Left kidney (tissue), 2 donors: ENCODE data around the gene HDGF. TPM values are rescaled to one million over a fixed set of nuclear protein-coding genes. Genes with fewer than 3 reads are reported as not detected.
"Not testable (repeated sequence)": the region's sequence is repeated elsewhere in the genome, so short reads cannot be mapped to it uniquely, and the experiment has no call there.

Experiments used
- DNase-seq: peaks from one replicate; pipeline ENCODE4 v3.0.0-alpha.2; 2013
- polyA plus RNA-seq: library from polyadenylated mRNA; unstranded; fragments of 120-200 nt; gene quantifications from one replicate; pipeline ENCODE4 v1.2.1, GENCODE V29; 2013; ENCODE audit not compliant: insufficient read length

HDGF gene
- polyA plus RNA-seq, 1 donor, result 248 TPM

DNA sequence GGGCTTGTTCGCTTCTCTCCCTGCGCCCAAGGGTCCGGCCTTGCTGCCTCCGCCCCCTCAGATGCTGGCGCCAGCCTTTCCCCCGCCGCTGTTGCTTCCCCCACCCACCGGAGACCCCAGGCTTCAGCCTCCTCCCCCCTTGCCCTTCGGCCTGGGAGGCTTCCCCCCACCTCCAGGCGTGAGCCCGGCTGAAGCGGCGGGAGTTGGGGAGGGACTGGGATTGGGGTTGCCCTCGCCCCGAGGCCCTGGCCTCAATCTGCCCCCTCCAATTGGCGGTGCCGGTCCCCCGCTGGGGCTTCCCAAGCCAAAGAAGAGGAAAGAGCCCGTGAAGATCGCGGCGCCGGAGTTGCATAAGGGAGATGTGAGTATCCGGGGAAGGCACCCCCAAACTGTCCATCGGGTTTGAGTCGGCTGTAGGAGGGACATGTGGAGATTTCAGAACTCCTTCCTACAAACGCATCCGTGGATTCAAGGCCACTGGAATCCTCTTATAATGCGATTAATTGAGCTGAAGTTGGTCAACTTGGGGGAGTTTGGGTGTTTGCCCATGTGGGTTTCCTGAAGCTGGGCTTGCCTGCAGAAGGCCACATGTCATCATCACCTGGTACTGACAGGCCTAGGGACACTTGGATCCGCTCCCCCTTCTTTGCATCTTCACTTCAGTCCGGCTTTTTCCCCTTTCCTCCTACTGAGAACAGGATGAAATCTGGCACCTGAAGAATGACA is 16.6 kb upstream of the HDGF start:
- DNase-seq, result no peak

DNA sequence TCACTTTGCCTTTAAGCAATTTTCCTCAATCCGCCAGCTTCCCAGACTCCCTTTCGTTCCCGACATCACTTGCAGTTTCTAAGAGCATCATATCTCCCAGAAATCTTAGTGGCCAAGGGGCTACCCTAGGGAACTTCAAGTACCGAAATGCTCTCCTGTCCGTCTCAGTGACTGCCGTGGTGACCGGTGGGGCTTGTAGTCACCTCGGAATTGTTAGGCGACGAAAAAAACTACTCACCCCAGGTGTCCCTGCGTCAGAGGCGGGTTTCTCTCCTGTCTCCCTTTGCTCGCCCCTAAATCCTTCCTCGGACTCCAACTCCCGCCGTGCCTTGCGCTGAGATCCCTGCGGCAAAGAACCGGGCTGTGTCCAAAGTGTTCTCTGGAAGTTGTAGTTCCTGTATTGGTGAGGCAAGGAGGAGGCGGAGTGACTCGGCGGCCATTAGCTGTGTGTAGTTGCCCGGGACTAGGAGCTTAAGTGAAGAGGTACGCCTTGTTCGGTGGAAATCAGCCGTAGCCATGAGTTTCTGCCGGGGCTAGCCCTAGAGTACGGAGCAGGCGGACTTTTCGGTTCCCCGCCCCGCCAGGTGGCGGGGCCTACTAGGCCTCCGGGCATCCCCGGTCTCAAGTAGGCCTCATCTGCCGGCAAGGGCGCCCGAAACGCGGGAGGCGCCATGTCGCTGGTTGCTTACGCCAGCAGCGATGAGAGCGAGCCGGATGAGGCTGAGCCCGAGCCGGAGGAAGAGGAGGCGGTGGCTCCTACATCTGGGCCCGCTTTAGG is 15.8 kb upstream of the HDGF start, which contains the start of gene PRCC:
TSS of gene PRCC (plus strand) at position 435 of the 778 bp plus-strand sequence. CDS start at position 672, 237 bp downstream.
- peak; percentile 99 for DNase-seq

DNA sequence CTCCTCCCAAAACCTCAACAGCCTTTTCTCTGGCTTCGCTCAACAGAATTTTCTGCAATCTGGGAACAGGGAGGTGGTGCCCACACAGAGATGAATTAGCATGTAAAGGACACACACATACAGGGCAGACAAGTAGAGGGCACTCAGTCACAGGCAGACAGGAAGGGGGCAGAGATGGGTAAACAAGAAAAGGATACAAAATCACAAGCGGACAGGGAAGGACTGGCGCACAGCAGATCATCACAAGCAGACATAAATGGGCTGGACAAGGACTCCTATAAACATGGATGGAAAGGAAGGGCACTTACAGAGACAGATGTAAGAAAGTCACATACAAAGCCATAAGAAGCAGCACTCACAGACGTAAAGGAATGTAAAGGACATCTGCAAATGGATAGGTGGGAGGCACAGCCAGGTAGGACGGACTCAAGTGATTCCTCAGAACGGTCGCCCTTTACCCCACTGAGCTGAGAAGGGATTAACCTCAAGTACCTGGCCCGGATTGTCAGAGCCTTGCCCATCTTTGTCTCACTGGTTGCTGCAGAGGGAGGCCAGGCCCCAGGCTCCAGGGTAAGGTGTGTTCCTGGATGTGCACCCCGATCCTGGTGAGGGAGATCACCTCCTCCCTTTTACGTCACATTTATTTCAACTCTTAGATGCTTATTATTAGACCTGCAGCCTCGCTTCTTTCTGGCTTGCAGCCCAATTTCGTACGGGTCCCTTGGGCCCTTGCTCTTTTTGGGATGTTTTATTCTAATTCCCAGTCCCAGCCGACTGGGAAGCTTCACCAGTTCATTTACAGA is 15.0 kb upstream of the HDGF start:
- DNase-seq, result no peak

DNA sequence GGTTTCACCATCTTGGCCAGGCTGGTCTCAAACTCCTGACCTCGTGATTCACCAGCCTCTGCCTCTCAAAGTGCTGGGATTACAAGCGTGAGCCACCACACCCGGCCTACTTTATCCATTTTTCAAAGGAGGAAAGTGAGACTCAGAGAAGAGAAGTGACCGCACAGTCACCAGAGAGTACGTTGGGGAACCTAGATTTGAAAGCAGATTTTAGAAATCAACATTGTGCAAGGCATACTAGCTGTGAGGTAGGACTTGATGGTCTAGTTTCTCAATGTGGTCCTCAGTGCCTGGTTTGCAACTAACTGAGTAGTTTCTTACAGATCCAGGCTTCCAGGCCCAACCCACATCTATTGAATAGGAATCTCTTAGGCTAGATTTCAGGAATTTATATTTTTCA is 14.2 kb upstream of the HDGF start:
- DNase-seq, result no peak

DNA sequence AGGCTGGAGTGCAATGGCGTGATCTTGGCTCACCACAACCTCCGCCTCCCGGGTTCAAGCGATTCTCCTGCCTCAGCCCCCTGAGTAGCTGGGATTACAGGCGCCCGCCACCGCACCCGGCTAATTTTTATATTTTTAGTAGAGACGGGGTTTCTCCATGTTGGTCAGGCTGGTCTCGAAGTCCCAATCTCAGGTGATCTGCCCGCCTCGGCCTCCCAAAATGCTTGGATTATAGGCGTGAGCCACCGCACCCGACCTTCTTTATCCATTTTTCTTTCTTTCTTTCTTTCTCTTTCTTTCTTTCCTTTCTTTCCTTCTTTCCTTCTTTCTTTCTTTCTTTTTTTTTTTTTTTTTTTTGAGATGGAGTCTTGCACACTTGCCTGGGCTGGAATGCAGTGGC is 13.7 kb upstream of the HDGF start:
- DNase-seq, result not testable (repeated sequence)

DNA sequence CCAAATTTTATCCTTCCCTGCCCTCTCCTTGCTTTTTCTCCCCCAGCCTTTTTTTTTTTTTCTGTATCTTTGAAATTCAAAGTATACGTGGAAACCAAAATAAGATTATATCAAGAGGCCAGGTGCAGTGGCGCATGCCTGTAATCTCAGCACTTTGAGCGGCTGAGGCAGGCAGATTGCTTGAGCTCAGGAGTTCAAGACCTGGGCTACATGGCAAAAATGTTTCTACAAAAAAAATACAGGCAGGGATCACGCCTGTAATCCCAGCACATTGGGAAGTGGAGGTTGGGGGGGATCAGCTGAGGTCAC is 9.3 kb upstream of the HDGF start:
- no peak for DNase-seq

DNA sequence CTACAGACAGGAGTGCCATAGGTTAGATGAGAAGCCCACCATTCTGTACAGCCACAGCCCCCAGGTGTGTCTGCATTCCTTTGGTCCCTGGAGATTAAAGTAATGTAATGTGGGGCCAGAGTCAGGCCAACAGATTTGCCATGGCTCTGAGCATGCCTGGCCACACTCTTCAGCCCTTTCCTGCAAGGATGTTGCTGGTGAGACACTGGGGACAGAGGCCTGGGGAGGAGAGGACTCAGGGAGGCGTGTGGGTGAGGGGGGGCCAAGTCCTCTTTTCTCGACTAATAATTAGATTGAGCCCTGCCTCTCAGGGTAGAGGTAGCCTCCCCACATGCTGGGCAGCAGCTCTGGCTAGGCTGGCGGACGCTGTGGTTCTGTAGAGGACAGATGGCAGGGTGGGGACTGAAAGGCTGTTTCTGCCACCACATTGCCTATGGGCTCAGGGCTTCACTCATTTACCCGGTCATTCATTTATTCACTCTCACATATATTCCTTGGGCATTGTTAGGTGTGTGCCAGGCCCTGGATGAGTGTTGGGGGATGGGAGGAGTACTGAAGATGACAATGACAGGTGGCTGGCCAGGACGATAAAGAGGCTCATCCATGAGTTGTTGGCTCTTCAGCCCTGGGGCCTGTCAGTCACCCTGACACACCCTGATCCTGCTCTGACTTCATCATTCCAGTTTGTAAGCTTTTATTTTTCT is 8.8 kb upstream of the HDGF start:
- no peak for DNase-seq

DNA sequence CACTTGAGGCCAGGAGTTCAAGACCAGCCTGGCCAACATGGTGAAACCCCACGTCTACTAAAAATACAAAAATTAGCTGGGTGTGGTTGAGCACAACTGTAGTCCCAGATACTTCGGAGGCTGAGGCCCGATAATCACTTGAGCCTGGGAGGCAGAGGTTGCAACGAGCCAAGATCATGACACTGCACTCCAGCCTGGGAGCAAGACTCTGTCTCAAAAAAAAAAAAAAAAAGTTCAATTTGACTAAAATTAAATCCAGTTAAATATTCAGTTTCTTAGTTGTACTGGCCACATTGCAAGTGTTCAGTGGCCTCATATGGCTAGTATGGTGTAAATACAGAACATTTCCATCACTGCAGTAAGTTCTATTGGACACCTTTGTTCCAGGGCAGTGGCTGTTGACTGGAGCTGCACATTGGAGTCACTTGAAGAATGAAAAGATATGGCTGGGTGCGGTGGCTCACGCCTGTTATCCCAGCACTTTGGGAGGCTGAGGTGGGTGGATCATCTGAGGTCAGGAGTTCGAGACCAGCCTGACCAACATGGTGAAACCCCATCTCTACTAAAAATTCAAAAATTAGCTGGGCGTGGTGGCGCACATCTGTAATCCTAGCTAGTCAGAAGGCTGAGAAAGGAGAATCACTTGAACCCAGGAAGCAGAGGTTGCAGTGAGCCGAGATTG is 6.2 kb upstream of the HDGF start:
- not testable (repeated sequence) for DNase-seq

DNA sequence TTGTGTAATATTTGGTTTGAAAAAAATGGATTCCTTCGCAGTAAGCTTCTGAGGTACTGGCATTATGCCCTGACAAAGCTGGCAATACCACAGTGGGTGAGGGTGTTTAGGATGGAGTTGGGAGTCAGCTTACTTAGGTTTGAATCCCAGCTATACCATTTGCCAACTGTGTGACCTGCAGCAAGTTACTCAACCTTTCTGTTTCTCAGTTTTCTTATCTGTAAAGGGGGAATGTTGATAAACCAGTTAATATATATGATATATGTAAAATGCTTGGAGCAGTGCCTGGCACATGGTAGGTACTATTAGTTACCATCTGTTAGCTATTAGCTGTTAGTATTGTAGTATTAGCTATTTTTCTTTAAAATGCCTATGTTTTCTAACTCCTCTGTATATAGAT is 4.9 kb upstream of the HDGF start:
- no peak for DNase-seq

DNA sequence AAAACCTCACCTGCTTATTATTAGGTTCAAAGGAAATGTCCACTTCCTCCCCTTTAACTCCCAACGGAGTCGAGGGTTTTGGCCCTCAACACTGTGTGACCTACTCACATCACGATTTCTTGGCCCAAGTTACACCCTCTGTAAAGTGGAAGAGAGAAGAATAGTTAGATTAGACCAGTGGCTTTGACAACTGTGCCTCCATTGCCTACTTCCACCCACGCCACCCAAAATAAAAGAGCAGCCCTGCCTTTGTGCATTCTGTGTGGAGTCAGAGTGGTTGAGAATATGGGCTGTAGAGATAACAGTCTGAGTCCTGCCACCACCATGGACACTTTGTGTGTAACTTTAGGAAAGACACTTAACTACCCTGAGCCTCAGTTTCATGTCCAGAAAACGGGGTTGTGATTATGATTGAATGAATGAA is 4.1 kb upstream of the HDGF start:
- DNase-seq, result no peak

DNA sequence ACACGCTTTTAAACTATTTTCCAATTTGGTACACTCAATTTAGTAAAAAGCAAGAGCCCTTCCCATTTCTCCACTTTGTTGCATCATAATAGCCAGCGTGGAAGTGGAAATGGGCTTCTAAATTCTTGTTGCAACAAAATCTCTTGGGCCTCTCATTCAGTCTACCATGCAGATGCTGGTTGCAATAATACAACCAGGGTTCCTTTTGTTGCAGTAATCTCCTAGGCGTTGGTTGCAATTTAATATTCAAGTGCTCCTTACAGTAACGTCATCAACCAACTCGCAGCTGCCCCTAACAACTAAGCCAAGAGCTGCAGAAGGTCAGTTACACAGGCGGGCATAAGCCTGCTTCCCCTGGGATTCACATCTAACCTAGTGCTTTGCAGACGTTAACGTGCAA is 2.7 kb upstream of the HDGF start:
- DNase-seq, result no peak

DNA sequence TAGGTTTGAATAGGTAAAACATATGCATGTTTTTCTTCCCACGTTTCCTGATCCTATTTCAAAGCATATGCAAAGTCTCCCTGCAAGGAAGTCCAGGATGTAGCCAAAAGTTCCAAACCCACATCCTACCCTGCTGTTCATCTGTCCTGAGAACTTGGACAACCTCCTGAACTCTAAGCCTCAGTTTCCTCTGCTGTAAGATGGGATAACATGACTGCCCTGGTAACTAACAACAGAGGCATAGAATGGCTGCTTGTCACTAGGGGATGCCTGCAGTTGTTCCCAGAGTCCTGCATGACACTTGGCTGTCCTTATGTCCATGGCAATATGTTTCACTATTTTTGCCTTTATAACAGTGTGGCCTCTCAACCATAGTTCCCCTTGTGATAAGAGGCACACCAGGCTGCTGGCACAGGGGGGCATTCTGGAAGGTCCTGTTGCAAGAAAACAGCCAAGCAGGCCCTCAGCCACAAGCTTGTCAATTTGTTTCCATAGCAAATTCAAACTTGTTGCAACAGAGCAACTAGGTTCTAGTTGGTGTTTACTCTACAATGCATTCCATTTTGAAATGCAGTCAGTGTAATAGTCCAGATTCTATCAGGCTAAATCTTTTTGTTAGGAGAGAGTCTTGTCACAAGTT is 1.5 kb upstream of the HDGF start:
- DNase-seq, result no peak

DNA sequence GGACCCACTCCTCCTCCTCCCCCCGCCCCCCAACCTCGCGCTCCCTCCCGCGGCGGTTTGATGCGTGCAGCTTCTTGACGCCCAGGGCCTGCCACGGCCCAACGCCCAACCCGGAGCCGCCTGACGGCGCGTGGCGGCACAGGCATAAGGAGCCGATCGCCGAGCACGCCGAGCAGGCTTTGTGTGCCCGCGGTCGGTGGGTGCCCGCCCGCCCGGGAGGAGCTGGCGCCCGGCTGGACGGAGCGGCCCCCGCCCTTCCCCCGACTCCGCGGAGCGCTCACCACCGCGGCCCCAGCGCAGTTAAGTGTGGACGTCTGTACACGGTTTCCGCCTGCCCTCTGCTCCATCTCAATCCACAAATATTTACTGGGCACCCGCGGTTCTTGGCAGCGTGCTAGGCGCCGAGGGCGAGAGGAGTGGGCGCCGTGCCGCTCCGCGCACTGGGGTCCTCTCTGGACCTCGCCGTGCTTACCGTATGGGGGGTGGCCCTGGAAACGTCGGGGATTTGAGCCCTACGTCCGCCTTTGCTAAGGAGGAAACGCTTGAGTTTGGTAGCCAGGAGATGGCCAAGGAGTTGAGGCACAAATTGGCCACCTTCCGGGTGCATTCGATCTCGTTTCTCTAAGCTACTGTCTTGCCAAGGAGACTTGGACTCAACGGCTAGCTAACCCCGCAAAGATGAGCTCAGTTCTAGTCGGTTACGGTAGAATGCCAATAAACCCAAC is 444 bp upstream of the HDGF start:
- DNase-seq, result peak; percentile 96

DNA sequence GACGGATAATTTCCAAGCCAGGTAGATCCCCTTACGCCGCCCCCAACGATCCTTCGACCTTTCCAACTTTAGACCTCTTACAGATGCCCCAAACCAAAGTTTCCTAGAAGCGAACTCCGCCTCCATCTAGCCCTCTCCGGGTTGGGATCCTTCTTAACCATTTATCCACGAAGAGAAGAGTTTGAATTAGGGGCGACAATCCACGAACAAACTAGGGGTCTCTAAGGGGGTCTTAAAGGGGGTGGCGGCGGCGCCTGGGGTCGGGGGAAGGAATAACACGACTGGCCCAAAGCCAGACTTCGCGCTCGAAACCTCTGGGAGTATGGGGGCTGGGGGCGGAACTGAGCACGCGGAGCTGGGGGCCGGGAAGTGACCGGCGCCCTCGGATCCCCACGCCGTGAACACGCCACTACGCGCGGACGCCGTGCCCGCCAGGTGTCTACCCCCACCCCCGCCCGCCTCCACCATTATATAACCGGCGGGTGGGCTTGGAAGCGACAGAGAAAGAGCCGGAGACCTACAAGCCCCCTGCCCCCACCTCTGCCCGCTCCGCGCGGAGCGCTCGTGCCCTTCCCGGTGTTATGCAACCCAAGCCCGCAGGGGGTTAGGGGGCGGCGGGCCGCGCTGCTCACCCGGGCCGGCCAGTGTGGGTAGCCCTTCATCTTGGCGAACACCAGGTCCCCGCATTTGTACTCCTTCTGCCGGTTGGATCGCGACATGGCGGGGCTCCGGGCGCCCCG is 594 bp downstream of the HDGF start:
- DNase-seq, result no peak

DNA sequence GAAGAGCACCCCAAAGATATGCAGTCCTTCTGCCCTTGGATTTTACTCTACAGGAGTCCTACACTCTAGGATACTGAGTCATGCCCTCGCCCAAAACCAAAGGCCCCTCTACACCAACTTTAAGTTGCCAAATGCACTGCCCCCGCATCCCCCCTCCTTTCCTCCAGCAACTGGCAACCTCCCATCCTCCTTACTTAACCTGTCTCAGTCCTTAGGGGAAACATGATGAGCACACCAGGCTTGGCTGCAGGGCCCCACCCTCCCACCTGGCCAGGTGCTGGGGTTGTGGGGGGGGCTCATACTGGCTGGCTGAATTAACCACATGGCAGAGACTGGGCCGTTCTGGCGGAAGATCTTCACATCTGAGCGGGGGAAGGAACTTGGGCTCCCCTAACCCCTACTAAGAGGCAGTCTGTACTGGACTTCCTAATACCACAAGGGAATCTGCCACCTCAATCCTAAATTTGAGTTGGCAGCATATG is 1.2 kb downstream of the HDGF start:
- DNase-seq, result no peak

DNA sequence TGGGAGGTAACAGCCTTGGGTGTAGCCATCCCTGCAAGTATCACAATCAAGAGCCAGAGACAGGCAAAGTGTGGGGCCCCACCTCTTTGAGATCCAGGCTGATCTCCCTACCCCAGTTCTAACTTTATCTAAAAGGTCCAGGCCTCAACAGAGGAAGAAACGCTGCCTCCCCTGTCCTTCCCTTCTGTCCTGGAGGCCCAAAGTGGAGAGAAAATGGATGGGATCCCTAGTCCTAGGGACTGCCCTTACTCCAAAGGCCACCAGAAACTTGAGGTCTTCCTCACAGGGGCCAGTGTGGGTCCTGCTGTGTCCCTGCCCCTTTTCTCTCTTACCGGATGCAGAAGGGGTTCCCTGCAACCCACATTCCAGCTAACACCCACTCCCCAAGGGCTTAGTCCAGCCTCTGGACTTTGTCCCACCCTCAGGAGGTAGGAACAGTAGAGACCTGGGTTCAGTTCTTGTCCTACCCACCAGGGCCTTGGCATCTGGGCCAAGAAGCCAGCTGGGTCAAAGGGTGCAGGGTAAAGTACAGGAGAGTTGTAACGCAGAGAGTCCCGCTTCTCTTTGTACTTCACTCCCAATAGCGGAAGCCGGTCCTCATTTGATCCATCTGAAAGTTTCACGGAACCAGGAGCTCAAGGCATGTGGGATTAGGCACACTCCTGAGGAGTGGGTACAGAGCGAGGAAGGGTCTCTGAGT is 1.9 kb downstream of the HDGF start:
- DNase-seq, result no peak

DNA sequence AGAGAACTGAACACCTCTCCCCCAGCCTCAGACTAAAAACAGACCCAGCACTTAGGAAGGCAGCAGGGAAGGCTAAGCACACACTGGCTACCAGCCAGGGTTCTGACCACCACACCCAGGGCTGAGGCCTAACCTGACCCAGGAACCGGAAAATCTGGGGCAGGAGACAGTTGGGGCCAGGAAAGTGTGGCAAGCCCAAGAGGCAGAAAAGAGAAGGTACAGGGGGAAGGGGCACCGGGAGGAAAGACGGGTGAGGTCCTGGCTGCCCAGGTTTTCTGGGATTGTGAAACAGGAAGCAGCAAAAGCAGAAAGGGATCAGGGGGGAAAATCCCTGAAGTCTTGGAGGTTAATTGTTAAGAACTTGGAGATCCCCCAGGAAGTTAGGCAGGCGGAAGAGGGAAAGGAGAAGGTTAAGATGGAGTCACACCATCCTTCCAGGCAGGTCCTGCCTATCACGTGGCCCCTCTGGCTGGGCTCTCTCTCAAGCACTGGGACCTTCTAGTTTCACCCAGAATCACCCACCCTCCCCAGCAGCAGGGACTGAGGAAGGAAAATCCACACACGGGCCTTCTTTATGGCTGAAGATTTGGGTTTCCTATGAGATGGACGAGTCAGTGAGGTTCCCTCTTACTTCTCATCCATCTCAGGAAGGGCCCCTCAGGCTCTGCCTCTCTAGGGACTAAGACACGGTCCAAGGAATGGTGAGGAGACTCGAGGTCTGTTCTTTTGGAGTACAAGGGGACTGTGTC is 2.6 kb downstream of the HDGF start:
- DNase-seq, result no peak
